Activated CD8-positive, alpha-beta memory T cell treated with anti-CD3 and anti-CD28 coated beads for 24 hours (primary cell): ENCODE measurements around the gene SAC3D1.
"Not testable (repeated sequence)": the region's sequence is repeated elsewhere in the genome, so short reads cannot be mapped to it uniquely, and the experiment has no call there.

Experiments used
- DNase-seq: peaks from one replicate; pipeline ENCODE4 v3.0.0-alpha.2; 2020

Gene SAC3D1

DNA sequence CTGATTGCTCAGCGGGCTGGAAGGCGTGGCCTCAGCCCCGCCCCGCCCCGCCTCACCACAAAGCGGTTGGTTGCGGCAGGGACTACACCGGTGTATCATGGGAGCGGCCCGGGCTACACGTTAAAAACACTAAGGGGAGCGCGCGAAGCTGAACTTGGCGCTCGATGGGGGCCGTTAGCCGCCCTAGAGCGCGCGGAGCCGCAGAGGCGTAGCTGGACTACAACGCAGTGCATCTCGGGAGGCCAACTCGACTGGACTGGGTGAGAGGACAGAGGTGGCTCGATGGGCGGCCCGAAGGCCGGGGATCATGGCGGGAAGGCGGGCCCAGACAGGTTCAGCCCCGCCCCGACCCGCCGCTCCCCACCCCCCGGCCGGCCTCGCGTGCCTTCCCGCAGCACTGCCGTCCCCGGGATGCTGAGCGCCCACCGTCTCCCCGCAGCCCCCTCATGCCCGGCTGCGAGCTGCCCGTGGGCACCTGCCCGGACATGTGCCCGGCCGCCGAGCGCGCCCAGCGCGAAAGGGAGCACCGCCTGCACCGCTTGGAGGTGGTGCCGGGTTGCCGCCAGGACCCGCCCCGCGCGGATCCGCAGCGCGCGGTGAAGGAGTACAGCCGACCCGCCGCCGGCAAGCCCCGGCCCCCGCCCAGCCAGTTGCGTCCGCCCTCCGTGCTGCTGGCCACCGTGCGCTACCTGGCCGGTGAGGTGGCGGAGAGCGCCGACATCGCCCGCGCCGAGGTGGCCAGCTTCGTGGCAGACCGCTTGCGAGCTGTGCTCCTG, at the start of gene SAC3D1:
TSS of gene SAC3D1 (plus strand) at position 364 of the 776 bp plus-strand sequence. CDS start at position 447, 83 bp downstream.
- DNase-seq, result peak; percentile 95

GRCh38 chr11:64994318-64994717, 46.7 kb upstream of the SAC3D1 start:
- DNase-seq, result no peak

GRCh38 chr11:64996327-64996709, 44.7 kb upstream of the SAC3D1 start:
- DNase-seq, result no peak

- no peak for DNase-seq
These were observed 44.2 kb upstream of the SAC3D1 start, which contains the start of gene BATF2 for GRCh38 chr11:64996710-64997380. Gene BATF2 (minus strand): TSS chr11:64996971. CDS start chr11:64996914, 57 bp downstream.

GRCh38 chr11:64998141-64998540, 42.9 kb upstream of the SAC3D1 start:
- DNase-seq, result no peak

GRCh38 chr11:64998690-64999431, 42.1 kb upstream of the SAC3D1 start:
- DNase-seq, result no peak

DNA sequence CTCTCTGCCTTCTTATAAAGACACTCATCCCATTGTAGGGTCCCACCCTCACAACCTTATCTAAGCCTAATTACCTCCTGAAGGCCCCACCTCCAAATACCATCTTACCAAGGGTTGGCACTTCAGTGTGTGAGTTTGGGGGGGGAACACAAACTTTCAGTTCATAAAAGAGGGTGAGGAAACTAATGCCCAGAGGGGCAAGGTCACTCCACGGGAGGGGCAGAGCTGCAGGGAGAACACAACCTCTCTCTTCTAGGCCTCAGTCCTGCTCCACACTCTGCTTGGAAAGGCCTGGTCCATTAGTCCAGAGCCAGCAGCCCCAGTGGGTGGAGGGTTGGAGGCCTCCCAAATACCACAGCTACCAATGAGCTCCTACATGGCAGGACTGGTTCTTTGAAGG, 41.5 kb upstream of the SAC3D1 start:
- DNase-seq, result no peak

- DNase-seq, result no peak
These were observed 38.3 kb upstream of the SAC3D1 start for GRCh38 chr11:65002706-65003105.

GRCh38 chr11:65003282-65003681, 37.7 kb upstream of the SAC3D1 start:
- DNase-seq, result no peak

GRCh38 chr11:65003968-65004367, 37.0 kb upstream of the SAC3D1 start:
- DNase-seq, result not testable (repeated sequence)

GRCh38 chr11:65008016-65008415, 33.0 kb upstream of the SAC3D1 start:
- no peak for DNase-seq

GRCh38 chr11:65008873-65009272, 32.1 kb upstream of the SAC3D1 start:
- DNase-seq, result no peak

DNA sequence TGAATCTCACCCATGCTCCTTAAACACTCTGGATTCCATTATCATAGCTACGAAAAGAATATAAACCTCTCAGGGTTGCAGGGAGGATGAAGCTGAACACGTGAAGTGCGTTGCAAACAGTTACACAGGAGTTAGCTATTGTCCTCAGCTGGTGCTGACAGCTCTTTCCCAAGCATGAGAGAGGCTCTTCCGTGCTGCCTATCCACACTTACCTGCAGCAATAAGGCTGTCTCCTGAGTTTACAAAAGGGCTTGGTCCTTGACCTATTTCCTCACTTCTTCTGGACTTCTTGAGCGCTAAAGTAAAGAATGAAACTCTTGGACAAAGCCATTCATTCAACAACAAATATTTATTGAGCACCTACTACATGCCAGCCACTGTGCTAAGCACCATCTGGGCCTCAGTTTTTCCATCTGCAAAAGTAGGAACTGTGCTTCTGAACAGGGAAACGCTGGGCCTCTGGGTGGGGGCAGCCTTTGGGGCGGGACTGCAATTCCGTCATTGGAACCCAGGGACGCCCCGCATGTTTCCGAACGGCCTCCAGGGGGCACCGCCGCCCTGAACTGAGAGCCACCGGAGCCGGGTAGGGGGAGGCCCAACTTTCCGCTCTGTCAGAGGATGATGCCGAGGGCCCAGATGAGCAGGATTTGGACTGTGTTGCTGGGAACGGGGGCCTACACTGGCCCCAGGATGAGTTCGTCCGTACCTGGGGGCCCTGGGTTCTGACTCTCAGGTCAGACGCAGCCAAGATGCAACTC, 27.7 kb upstream of the SAC3D1 start:
- DNase-seq, result no peak

- peak; percentile 95 for DNase-seq
These were observed 26.9 kb upstream of the SAC3D1 start, which contains the start of gene ARL2 for GRCh38 chr11:65013888-65014725. Gene ARL2 (plus strand): TSS chr11:65014160. CDS start chr11:65014208, 48 bp downstream.

DNA sequence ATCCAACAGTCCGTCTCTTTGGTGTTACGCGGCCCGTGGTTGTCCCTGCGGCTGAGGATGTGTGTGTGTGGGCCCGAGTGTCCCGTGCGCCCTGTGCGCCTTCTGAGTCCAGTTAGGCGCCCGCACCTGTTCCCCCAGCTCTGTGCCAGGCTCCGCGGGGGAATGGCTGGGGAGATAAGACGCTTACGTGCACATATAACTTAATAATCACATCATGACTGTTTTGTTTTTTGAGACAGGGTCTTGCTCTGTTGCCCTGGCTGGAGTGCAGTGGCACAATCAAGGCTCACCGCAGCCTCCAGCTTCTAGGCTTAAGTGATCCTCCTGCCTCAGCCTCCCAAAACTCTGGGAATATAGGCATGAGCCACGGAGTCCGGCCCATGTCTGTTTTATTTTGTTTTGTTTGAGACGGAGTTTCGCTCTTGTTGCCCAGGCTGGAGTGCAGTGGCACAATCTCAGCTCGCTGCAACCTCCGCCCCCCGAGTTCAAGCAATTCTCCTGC, 26.2 kb upstream of the SAC3D1 start:
- no peak for DNase-seq

GRCh38 chr11:65016705-65017104, 24.3 kb upstream of the SAC3D1 start:
- DNase-seq, result no peak

DNA sequence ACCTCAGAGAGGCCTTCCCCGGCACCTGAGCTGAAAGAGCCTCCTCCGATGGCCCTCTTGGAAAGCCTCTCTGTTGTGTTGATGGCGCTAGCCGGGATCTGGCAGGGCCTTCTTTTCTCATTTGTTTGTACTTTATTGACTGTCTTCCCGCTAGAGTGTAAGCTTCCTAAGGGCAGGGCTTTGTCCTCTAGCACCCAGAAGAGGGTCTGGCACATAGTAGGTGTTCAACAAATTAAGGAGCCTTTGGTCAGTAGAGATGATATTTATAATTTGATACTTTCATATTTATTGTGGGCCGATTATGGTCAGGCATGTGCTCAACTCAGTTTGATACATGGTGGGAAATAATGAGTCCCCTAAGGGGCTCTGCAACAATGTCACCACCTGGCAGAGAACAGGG, 23.1 kb upstream of the SAC3D1 start:
- no peak for DNase-seq

- no peak for DNase-seq
These were observed 21.2 kb upstream of the SAC3D1 start for GRCh38 chr11:65019824-65020223.

DNA sequence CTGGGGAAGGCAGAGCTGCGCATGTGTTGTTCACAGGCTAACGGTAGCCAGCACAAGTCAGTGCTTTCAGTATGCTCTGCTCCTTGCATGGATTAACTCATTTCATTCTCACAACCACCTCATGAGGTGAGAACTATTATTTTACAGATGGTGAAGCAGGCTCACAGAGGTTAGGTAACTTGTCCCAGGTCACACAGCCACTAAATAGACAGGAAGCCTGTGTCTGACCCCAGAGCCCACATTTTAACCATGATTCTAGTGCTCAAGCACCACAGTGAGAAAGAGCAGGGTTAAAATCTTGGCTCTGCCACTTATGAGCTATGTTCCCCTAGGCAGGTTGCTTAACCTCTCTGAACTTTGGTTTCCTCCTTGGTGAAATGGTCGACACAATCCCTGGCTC, 20.0 kb upstream of the SAC3D1 start:
- no peak for DNase-seq

DNA sequence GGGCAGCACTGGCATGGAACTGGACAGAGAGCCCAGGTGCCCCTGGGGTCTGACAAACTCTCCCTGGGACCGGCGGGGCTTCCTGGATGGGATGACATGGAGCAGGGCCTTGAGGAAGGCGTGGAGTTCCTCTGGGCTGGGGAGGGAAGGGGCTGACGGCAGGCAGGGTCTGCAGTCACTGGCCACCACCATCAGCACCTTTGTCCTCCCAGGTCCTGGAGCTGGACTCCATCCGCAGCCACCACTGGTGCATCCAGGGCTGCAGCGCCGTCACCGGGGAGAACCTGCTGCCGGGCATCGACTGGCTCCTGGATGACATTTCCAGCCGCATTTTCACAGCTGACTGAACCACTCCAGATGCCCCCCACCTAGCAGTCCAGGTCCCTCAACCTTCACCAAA, 19.5 kb upstream of the SAC3D1 start:
- no peak for DNase-seq

- DNase-seq, result not testable (repeated sequence)
These were observed 17.5 kb upstream of the SAC3D1 start for GRCh38 chr11:65023502-65023901.

GRCh38 chr11:65026810-65027209, 14.2 kb upstream of the SAC3D1 start:
- DNase-seq, result no peak
